Measurements from ENCODE around the gene OR2F1.

GRCh38 chr7:143908120-143908519 lies 46.5 kb upstream of the OR2F1 start:
- TF ChIP-seq REST (IDR thresholded peaks at IDR 0.05; ENCODE audit: insufficient read depth in 1 of 2, low read depth in 2 of 2, low read length in 2 of 2) = no peak
- TF ChIP-seq POLR2AphosphoS5 (IDR thresholded peaks at IDR 0.05; ENCODE audit: low read depth, low read length) = no peak
- TF ChIP-seq SIN3A (IDR thresholded peaks at IDR 0.05; ENCODE audit: borderline replicate concordance, insufficient read depth, low read length) = no peak
- no peak for TF ChIP-seq TAF1 (IDR thresholded peaks at IDR 0.05; ENCODE audit: borderline replicate concordance, insufficient read depth, low read length)
- no peak for TF ChIP-seq FOXP2 (optimal IDR thresholded peaks at IDR 0.05; ENCODE audit: borderline replicate concordance, extremely low read depth, extremely low read length, insufficient read depth)
